Measurements from ENCODE around the gene WWC2. TPM values are rescaled to one million over a fixed set of nuclear protein-coding genes. Genes with fewer than 3 reads are reported as not detected.

WWC2 gene
- total RNA-seq, 4 donors from 2014 or later, result 7.4 to 24.8 (median 8.0) TPM

DNA sequence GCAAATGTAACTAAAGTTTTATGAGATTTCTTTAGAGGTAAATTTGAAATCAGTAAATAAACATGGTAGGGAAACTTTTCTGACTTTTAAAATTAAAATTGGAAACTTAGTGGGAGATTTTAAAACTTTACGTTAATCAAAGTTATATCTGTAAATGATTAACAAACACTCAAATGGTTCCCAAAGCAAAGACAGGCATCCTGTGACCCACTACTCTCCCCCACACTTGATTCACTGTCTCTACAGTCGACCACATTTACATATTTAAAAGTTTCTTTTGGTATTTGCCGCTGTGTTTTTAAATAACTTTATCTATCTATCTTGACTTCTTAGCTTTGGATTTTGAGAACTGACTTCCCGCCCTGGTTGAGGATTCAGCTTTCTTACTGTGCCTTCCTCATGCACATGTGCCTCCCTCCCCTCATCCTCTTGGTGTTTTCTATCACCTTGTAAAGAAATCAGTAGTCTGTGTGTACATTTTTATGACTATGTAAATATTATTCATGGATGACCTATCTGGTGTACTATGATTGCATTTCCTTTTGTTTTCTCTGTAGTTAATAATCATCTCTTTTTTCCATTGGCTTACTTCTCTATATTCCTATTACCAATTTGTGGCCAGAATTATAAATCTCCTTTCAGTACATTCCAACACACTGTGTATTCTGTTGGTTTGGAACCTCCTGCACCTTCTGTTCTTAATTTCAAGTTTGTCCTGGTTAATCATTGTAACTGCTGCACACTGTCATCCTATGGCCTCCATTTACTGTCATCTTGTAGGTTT is 72.6 kb downstream of the WWC2 start:
- no peaks in the 10 kb centered on the region for H3K36me3 ChIP-seq
- no peaks in the 10 kb centered on the region for H3K9me3 ChIP-seq
- no peaks in the 10 kb centered on the region for H3K27me3 ChIP-seq
- H3K4me3 ChIP-seq, result no peak overlapping the region
- WGBS, 2 donors, result 70 to 79% methylated on average over 4 of the region's 4 CpGs
- H3K27ac ChIP-seq, result no peak overlapping the region
- TF ChIP-seq, protein P1, sequence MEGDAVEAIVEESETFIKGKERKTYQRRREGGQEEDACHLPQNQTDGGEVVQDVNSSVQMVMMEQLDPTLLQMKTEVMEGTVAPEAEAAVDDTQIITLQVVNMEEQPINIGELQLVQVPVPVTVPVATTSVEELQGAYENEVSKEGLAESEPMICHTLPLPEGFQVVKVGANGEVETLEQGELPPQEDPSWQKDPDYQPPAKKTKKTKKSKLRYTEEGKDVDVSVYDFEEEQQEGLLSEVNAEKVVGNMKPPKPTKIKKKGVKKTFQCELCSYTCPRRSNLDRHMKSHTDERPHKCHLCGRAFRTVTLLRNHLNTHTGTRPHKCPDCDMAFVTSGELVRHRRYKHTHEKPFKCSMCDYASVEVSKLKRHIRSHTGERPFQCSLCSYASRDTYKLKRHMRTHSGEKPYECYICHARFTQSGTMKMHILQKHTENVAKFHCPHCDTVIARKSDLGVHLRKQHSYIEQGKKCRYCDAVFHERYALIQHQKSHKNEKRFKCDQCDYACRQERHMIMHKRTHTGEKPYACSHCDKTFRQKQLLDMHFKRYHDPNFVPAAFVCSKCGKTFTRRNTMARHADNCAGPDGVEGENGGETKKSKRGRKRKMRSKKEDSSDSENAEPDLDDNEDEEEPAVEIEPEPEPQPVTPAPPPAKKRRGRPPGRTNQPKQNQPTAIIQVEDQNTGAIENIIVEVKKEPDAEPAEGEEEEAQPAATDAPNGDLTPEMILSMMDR (IDR thresholded peaks at IDR 0.05), result no peak
- no peak for TF ChIP-seq POLR2A (IDR thresholded peaks at IDR 0.05)
- no peaks in the 10 kb centered on the region for H3K4me1 ChIP-seq
- intact Hi-C loops (cut with DNase I), result no loop called here
- DNase-seq, result no peak

DNA sequence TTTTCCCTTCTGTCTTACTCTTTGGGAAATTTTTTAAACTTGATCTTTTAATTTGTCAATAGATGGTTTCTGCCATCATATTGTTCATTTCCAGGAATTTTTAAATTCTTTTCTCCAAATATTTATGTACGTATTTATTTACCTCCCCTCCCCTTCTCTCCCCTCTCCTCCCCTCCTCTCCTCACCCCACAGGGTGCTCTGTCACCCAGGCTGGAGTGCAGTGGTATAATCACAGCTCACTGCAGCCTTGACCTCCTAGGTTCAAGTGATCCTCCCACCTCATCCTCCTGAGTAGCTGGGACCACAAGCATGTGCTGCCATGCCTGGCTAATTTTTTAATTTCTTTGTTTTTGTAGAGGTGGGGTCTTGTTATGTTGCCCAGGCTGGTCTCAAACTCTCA is 73.8 kb downstream of the WWC2 start:
- no peaks in the 10 kb centered on the region for H3K4me1 ChIP-seq
- 85 to 100% methylated on average over 1 of the region's 1 CpG for WGBS, 2 donors
- H3K27ac ChIP-seq, result no peak overlapping the region
- H3K36me3 ChIP-seq, result no peaks in the 10 kb centered on the region
- intact Hi-C loops (cut with DNase I), result no loop called here
- no peak for TF ChIP-seq POLR2A (IDR thresholded peaks at IDR 0.05)
- TF ChIP-seq, protein P1 (IDR thresholded peaks at IDR 0.05), result no peak
- H3K9me3 ChIP-seq, result no peaks in the 10 kb centered on the region
- H3K27me3 ChIP-seq, result no peaks in the 10 kb centered on the region
- DNase-seq, result no peak
- H3K4me3 ChIP-seq, result no peak overlapping the region

DNA sequence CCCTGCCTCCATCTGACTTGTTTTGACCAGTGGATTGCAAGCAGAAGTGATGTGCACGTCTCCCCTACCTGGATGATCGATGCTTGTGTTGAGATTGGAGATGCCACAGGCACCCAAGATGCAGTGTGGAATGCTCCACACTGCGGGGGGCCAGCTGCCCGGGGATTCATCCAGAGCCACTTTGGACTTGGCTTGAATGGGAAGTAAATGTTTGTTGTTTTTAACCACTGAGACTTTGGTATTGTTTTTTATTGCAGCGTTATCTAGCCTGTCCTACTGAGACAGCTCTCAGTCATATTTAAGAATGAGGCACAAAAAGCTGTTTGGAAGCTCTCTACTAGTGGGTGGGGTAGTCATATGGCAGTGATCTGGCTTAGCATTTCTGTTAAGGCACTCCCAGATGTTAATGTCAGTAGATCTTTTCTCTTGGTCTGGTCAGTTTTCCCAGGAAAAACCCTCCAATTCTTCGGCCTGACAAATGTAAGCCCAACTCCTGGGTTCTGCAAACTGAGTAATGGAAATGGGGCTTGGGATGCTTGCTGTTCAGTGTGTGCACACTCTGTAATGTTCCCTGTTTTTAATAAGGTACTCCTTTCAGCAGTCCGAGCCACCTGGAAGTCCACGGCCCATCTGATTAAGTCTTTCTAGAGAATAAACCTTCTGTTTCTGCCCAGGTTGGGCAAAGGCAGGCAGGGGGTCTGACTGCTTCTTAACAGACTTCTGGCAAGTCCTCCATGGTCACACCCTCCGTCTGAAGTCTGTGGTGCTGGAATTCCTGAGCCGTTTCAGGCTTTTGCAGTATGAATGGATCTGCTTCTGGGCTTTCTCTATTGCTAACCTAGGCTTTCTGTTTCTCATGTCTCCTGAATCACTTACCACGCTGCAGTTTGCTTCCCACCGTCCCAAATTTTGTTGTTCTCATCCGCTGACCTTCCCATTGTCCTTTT is 74.8 kb downstream of the WWC2 start:
- TF ChIP-seq, protein P1 (IDR thresholded peaks at IDR 0.05), result no peak
- no peak for TF ChIP-seq POLR2A (IDR thresholded peaks at IDR 0.05)
- H3K27ac ChIP-seq, result no peak overlapping the region
- H3K27me3 ChIP-seq, result no peaks in the 10 kb centered on the region
- intact Hi-C loops (cut with DNase I), result no loop called here
- H3K36me3 ChIP-seq, result no peaks in the 10 kb centered on the region
- no peak for DNase-seq
- H3K4me3 ChIP-seq, result no peak overlapping the region
- 63 to 66% methylated on average over 11 to 13 of the region's 13 CpGs for WGBS, 2 donors
- no peaks in the 10 kb centered on the region for H3K4me1 ChIP-seq
- H3K9me3 ChIP-seq, result no peaks in the 10 kb centered on the region

DNA sequence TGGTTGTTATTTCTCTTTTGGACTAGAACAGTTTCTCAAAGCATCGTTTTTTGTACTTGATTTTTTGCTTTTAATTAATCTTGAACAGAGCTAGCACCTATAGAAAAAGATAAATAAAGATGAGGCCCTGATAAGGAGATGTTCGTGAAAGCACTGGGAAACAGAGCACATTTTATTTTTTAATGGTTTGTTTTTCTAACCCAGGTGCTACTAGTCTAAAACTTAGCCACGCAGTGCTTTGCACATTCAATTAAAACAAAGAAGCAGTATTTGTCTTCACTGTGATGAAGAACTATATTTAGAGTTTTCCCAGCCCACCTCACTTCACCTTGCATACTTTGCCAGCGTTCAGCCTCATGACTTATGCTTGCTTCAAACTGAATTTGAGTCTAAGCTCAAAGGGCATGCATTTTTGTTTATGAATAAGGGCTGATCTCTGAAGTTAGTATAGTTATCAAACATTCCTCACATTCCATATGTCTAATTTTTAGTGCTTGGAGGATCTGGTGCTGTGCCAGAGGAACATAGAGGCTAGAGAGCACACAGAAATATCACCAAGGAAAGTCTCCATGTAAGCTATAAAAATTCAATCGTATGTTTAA is 76.7 kb downstream of the WWC2 start:
- whole genome bisulfite sequencing, 2 donors, result 58 to 62% methylated on average over 5 of the region's 5 CpGs
- Histone ChIP-seq H3K36me3 (no peaks in the 10 kb centered on the region), H3K4me1 (no peaks in the 10 kb centered on the region), H3K27ac (no peak overlapping the region), H3K27me3 (no peaks in the 10 kb centered on the region), H3K4me3 (no peak overlapping the region), H3K9me3 (no peaks in the 10 kb centered on the region)
- intact Hi-C loops (cut with DNase I), result no loop called here
- DNase-seq, result no peak
- TF ChIP-seq POLR2A (IDR thresholded peaks at IDR 0.05), result no peak
- TF ChIP-seq, protein P1 (IDR thresholded peaks at IDR 0.05), result no peak

Data from esophagus squamous epithelium (tissue), 5 donors.